ENCODE results near the gene OCIAD2. TPM values are rescaled to one million over a fixed set of nuclear protein-coding genes. Genes with fewer than 3 reads are reported as not detected.
"Not testable (repeated sequence)": the region's sequence is repeated elsewhere in the genome, so short reads cannot be mapped to it uniquely, and the experiment has no call there.

Gene OCIAD2
- total RNA-seq, 1 experiment from 2014 or later: 32.8 TPM

GRCh38 chr4:48879561-48880442, 26.8 kb downstream of the OCIAD2 start:
- TF ChIP-seq POLR2AphosphoS5 (IDR thresholded peaks at IDR 0.05; ENCODE audit: low read depth, low read length) (no peak), SIN3A (IDR thresholded peaks at IDR 0.05; ENCODE audit: borderline replicate concordance, insufficient read depth, low read depth, low read length) (no peak), TCF7L2 (IDR thresholded peaks at IDR 0.05; ENCODE audit: low read depth, low read length) (no peak)
- TF ChIP-seq, protein P1, sequence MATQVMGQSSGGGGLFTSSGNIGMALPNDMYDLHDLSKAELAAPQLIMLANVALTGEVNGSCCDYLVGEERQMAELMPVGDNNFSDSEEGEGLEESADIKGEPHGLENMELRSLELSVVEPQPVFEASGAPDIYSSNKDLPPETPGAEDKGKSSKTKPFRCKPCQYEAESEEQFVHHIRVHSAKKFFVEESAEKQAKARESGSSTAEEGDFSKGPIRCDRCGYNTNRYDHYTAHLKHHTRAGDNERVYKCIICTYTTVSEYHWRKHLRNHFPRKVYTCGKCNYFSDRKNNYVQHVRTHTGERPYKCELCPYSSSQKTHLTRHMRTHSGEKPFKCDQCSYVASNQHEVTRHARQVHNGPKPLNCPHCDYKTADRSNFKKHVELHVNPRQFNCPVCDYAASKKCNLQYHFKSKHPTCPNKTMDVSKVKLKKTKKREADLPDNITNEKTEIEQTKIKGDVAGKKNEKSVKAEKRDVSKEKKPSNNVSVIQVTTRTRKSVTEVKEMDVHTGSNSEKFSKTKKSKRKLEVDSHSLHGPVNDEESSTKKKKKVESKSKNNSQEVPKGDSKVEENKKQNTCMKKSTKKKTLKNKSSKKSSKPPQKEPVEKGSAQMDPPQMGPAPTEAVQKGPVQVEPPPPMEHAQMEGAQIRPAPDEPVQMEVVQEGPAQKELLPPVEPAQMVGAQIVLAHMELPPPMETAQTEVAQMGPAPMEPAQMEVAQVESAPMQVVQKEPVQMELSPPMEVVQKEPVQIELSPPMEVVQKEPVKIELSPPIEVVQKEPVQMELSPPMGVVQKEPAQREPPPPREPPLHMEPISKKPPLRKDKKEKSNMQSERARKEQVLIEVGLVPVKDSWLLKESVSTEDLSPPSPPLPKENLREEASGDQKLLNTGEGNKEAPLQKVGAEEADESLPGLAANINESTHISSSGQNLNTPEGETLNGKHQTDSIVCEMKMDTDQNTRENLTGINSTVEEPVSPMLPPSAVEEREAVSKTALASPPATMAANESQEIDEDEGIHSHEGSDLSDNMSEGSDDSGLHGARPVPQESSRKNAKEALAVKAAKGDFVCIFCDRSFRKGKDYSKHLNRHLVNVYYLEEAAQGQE (IDR thresholded peaks at IDR 0.05; ENCODE audit: insufficient read depth in 1 of 2, low read depth in 2 of 2, low read length in 1 of 2): no peak
- TF ChIP-seq, protein P2, sequence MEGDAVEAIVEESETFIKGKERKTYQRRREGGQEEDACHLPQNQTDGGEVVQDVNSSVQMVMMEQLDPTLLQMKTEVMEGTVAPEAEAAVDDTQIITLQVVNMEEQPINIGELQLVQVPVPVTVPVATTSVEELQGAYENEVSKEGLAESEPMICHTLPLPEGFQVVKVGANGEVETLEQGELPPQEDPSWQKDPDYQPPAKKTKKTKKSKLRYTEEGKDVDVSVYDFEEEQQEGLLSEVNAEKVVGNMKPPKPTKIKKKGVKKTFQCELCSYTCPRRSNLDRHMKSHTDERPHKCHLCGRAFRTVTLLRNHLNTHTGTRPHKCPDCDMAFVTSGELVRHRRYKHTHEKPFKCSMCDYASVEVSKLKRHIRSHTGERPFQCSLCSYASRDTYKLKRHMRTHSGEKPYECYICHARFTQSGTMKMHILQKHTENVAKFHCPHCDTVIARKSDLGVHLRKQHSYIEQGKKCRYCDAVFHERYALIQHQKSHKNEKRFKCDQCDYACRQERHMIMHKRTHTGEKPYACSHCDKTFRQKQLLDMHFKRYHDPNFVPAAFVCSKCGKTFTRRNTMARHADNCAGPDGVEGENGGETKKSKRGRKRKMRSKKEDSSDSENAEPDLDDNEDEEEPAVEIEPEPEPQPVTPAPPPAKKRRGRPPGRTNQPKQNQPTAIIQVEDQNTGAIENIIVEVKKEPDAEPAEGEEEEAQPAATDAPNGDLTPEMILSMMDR (IDR thresholded peaks at IDR 0.05): no peak
- intact Hi-C loops (cut with micrococcal nuclease; ENCODE audit: unreplicated experiment): no loop called here
- in situ Hi-C loops (cut with HindIII; ENCODE audit: low pct_unique_long_range_greater_than_20kb, low sequenced_read_pairs): no loop called here
- DNase-seq (ENCODE audit: low read depth, low spot score) (no peak), ATAC-seq (no peak)
- no peak overlapping the region for H3K27ac ChIP-seq (ENCODE audit: low read length)
- no peaks in the 10 kb centered on the region for H3K27me3 ChIP-seq (ENCODE audit: control insufficient read depth, insufficient read depth, low read length)
- no TSS peak for BruUV-seq (replicated peaks)
- H3K9me3 ChIP-seq (ENCODE audit: control insufficient read depth, insufficient read depth, low read depth, low read length): no peaks in the 10 kb centered on the region
- H3K4me3 ChIP-seq (ENCODE audit: low read depth in 2 of 2, low read length in 2 of 2): no peak overlapping the region
- no peaks in the 10 kb centered on the region for H3K36me3 ChIP-seq (ENCODE audit: control insufficient read depth, insufficient read depth, low read length)
- H3K4me1 ChIP-seq (ENCODE audit: control insufficient read depth, insufficient read depth, low read length): no peaks in the 10 kb centered on the region
- CTCF ChIA-PET: no interaction called here
- POLR2A ChIA-PET: interaction anchor here (0.6 kb wide), 1 partner anchor 34 kb away, joined by 3 read pairs; no protein-coding TSS in a partner anchor

- H3K27me3 ChIP-seq (ENCODE audit: control insufficient read depth, insufficient read depth, low read length): no peaks in the 10 kb centered on the region
- DNase-seq (ENCODE audit: low read depth, low spot score) (no peak), ATAC-seq (no peak)
- ChIA-PET POLR2A (no interaction called here), CTCF (no interaction called here)
- no peaks in the 10 kb centered on the region for H3K9me3 ChIP-seq (ENCODE audit: control insufficient read depth, insufficient read depth, low read depth, low read length)
- H3K4me1 ChIP-seq (ENCODE audit: control insufficient read depth, insufficient read depth, low read length): no peaks in the 10 kb centered on the region
- TF ChIP-seq, protein P1 (IDR thresholded peaks at IDR 0.05; ENCODE audit: insufficient read depth in 1 of 2, low read depth in 2 of 2, low read length in 1 of 2): no peak
- TF ChIP-seq POLR2AphosphoS5 (IDR thresholded peaks at IDR 0.05; ENCODE audit: low read depth, low read length) (no peak), SIN3A (IDR thresholded peaks at IDR 0.05; ENCODE audit: borderline replicate concordance, insufficient read depth, low read depth, low read length) (no peak), TCF7L2 (IDR thresholded peaks at IDR 0.05; ENCODE audit: low read depth, low read length) (no peak)
- TF ChIP-seq, protein P2 (IDR thresholded peaks at IDR 0.05): no peak
- intact Hi-C loops (cut with micrococcal nuclease; ENCODE audit: unreplicated experiment): no loop called here
- no peak overlapping the region for H3K27ac ChIP-seq (ENCODE audit: low read length)
- in situ Hi-C loops (cut with HindIII; ENCODE audit: low pct_unique_long_range_greater_than_20kb, low sequenced_read_pairs): no loop called here
- H3K36me3 ChIP-seq (ENCODE audit: control insufficient read depth, insufficient read depth, low read length): no peaks in the 10 kb centered on the region
- no TSS peak for BruUV-seq (replicated peaks)
- no peak overlapping the region for H3K4me3 ChIP-seq (ENCODE audit: low read depth in 2 of 2, low read length in 2 of 2)
Measured at GRCh38 chr4:48877827-48878535, 28.6 kb downstream of the OCIAD2 start.

GRCh38 chr4:48864696-48865095, 41.9 kb downstream of the OCIAD2 start:
- CTCF ChIA-PET; H3K4me3 ChIP-seq (ENCODE audit: low read depth in 2 of 2, low read length in 2 of 2); H3K27me3 ChIP-seq (ENCODE audit: control insufficient read depth, insufficient read depth, low read length); ATAC-seq; in situ Hi-C loops (cut with HindIII; ENCODE audit: low pct_unique_long_range_greater_than_20kb, low sequenced_read_pairs); DNase-seq (ENCODE audit: low read depth, low spot score); H3K27ac ChIP-seq (ENCODE audit: low read length); BruUV-seq (replicated peaks); H3K9me3 ChIP-seq (ENCODE audit: control insufficient read depth, insufficient read depth, low read depth, low read length); intact Hi-C loops (cut with micrococcal nuclease; ENCODE audit: unreplicated experiment); H3K36me3 ChIP-seq (ENCODE audit: control insufficient read depth, insufficient read depth, low read length); H3K4me1 ChIP-seq (ENCODE audit: control insufficient read depth, insufficient read depth, low read length); POLR2A ChIA-PET: not testable (repeated sequence)

Data from Panc1 (cell line).